Stimulated activated CD8-positive, alpha-beta memory T cell treated with anti-CD3 and anti-CD28 coated beads, Interleukin-2, amount 100 ng/mL, for 48 hours (primary cell): ENCODE data around the gene BBS9.
"Not testable (repeated sequence)": the region's sequence is repeated elsewhere in the genome, so short reads cannot be mapped to it uniquely, and the experiment has no call there.

Experiments
- DNase-seq, 2 donors: peaks; one replicate each; pipeline ENCODE4 v3.0.0-alpha.2; 2020; ENCODE audit warnings: low read depth in 2 of 2

The BBS9 gene

DNA sequence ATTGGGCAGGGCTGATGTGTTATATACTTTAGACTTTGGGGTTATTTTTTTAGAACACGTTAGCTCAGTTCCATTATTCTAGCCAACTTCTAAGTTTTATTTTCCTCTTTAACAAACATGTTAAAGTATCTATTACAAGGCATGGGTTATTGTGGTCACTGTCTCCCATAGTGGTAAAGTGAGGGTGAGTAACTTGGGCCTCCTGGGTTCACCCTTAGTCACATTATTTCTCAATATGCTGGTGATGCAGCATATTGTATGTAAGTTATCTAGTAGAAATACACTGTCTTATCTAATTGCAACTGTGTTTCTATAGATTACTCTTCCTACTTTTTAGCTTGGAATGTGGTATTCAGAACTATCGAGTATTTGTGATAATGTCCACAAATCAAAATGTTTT is 65.9 kb downstream of the BBS9 start:
- DNase-seq, result no peak

DNA sequence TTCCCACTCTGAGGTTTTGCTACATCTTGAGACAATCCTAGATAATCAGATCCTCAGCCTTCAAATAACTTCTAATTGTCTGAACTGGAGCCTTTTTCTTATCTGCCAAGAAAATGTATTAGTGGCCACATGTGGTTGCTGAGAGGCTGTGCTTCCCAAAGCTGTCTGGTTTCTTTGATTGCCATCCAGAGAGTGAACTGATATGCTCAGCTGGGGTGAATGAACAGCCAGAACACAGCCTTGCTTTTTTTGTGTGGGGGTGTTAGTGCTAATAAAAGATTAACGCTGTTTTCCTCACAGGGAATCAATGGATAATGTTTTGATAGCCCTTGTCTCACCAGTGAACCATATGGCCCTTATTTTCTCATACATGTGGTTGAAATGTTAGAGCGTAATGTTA is 66.9 kb downstream of the BBS9 start:
- no peak for DNase-seq

GRCh38 chr7:33200282-33200681 is 70.9 kb downstream of the BBS9 start:
- no peak for DNase-seq

DNA sequence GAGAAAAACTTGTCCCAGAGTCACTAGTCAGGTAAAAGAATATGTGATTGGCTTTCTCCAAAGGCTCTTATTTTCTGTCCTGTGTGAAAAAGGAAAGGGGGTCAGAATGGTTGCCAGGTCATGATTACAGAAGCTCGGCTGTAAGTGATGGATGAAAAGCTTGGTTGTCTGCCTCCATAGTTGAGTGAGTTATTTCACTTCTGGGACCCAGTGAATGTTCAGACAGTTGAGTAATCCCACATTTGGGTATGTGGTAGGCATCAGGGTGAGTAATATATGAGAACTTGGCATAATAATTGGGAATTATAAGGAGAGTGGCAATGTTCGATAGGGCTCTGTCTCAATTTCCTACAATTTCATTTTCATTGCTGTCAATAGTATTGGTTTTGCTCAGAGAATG is 72.5 kb downstream of the BBS9 start:
- DNase-seq, result no peak

DNA sequence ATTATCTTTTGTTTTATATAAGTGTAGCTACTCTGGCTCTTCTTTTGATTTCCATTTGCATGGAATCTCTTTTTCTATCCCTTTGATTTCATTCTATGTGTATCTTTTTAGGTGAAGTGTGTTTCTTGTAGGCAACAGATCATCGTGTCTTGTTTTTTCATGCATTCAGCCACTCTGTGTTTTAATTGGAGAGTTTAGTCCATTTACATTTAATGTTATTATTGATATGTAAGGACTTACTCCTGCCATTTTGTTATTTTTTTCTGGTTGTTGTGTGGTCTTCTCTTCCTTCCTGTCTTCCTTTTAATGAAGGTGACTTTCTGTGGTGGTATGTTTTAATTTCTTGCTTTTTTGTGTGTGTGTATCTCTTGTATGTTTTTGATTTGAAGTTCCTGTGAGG is 81.6 kb downstream of the BBS9 start:
- no peak for DNase-seq

GRCh38 chr7:33212144-33212543 is 82.8 kb downstream of the BBS9 start:
- no peak for DNase-seq

GRCh38 chr7:33215992-33216391 is 86.6 kb downstream of the BBS9 start:
- DNase-seq, result no peak

- DNase-seq, result no peak
These were observed 88.2 kb downstream of the BBS9 start for GRCh38 chr7:33217595-33217994.

GRCh38 chr7:33218841-33219535 is 89.6 kb downstream of the BBS9 start:
- not testable (repeated sequence) for DNase-seq

GRCh38 chr7:33220231-33220630 is 90.9 kb downstream of the BBS9 start:
- DNase-seq, result no peak

- no peak for DNase-seq
These were observed 92.0 kb downstream of the BBS9 start for GRCh38 chr7:33221390-33221789.

- no peak for DNase-seq
These were observed 103.3 kb downstream of the BBS9 start for GRCh38 chr7:33232632-33233145.

DNA sequence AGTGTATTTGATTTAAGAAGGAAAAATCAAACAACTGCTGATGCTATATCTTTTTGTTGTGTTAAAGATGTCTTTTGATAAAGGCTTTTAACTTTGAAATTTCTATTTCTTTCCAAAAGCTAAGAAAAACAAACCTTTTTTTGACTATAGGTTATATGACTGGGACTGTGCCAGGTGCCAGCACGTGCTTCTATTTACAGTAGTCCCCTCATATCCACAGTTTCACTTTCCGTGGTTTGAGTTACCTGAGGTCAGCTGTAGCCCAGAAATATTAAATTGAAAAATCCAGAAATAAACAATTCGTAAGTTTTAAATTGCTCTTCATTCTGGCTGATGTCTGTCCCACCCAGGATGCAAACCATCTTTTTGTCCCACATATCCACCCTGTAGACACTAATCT is 104.3 kb downstream of the BBS9 start:
- DNase-seq, result no peak

DNA sequence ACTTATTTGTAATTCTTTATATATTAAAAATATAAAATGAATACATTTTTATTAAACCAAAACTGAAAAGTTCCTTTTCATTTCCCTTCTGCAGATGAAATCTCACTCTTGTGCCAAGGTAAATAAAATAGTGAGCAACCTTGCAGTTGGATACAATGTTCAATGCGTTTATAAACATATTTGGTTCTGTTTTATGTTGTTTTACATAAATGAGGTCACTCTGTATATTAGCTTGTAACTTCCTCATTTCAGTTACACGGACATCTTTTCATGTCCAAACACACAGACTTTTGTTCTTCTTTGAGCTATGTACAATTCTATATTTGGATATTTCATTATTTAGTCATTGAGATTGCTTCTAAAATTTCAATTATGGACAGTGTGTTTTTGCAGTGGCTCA is 107.7 kb downstream of the BBS9 start:
- DNase-seq, result no peak

DNA sequence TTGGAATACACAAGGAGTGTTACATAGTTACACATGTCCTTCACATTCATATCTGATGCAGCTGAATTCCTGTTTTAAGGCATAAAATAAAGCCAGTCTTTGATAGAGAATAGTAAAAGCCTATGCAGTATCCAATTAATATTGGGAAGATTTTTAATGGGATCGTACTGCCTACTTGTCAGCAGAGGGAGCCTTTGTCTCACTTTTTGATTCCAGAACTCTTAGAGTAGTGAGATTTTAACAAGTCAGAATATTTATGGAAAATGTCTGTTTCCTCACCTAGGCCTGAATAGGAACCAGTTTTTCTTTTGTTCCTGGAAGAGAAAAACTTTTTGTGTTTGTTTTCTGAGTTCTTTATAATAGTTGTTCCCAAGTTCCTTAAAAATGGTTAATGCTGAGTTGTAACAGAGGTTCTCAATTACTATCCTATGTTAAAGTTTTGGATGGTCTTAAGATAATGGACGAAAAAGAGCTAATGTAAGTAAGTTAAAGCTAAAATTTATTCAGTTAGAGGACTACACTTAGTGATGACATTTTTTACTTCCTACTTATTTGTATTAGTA is 114.0 kb downstream of the BBS9 start:
- DNase-seq, result no peak

DNA sequence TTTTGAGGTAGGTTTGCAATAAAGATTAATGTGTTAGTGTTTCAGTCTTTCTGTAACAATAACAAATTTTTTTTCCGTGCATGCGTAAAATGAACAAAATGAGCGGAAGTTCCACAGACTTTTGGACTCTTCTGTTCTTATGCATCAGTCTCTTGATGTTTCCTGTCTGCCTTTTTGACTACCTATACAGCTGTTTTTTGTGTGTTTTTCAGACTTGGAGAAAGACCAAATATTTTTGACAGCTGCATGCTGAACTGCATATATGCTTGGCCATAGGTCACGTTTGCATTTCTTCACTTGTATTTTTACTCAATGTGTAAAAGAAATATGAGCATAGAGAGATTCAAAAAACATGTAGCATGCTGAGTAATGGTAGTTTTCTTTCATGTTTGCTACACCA is 119.3 kb downstream of the BBS9 start:
- DNase-seq, result no peak

- no peak for DNase-seq
These were observed 121.1 kb downstream of the BBS9 start for GRCh38 chr7:33250421-33250871.

GRCh38 chr7:33251301-33251700 is 121.9 kb downstream of the BBS9 start:
- no peak for DNase-seq

DNA sequence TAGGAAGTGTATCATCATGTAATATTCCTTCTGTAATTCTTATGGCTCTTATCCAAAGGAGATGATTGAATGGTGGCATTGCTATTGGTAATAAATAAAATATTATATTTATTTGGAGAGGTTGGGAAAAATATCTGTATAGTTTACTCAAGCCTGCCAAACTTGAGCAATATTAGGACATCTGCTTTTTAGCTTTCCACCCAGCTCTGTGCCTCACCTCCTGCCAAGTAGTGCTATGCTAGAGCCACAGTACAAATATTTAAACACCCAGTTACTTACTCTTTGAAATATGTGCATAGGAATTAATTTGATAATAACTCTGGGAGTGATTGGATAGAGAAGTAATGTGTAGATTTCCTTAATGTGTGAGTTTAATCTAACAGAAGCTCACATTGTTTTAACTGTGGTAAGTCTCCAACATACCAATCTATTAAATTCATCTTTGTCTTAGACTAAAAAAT is 129.2 kb downstream of the BBS9 start:
- no peak for DNase-seq

- DNase-seq, result no peak
These were observed 132.2 kb downstream of the BBS9 start for GRCh38 chr7:33261585-33261984.

DNA sequence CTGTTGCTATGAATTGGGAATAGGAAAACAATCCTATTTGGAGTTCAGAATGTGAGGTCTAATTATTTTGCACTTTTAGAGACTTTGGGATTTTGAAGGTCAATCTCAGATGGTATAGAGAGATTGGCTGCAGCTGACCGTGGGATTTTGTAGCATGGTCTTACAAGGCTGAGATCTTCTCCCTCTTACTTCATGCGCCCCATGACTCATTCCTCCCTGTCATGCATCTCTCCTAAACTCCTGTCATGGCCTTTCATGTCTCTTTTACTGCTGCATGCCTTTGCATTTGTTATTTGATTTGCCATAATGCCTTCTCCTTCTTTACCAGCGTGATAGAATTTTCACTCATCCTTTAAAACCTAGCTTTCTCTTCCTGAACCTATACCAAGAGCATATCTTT is 133.1 kb downstream of the BBS9 start:
- DNase-seq, result no peak

GRCh38 chr7:33271839-33272371 is 142.5 kb downstream of the BBS9 start:
- not testable (repeated sequence) for DNase-seq

- DNase-seq, result no peak
These were observed 144.0 kb downstream of the BBS9 start for GRCh38 chr7:33273356-33273755.
